Measurements from ENCODE around the gene TYSND1.

The TYSND1 gene

DNA sequence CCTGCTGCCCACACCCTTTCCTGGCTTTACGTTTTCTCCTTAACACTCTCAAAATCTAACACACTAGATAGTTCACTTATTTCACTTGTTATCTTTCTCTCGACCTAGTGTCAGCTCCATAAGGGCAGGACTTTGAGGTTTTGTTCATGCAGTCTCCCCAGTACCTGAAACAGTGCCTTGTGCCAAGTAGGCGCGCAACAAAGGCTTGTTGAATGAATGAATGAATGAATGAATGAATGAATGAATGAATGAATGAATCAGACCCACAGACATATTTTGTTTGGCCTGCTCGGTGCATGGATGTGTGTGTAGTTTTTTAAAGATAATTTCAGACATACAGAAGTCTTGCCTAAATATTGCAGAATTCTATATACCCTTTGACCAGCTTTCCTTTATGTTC, 6.2 kb downstream of the TYSND1 start:
- TF ChIP-seq CTCF (conservative IDR thresholded peaks at IDR 0.05; ENCODE audit: low read length), result no peak
- no peak for DNase-seq (ENCODE audit: low read depth)
- no peak overlapping the region for H3K4me3 ChIP-seq (ENCODE audit: low read length)

DNA sequence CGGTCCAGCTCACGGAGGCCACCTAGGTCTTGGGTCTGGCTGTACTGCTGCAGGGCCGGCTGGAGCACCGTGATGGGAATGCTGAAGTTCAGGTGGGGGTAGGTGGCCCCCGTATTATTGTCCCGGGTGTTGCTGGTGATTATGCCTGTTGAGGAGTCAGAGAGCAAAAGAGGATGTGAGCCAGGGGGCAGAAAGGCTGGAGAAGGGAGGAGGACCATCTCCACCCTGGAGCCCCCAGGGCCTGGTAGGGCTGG, 6.6 kb downstream of the TYSND1 start:
- TF ChIP-seq CTCF (conservative IDR thresholded peaks at IDR 0.05; ENCODE audit: low read length), result no peak
- no peak for DNase-seq (ENCODE audit: low read depth)
- no peak overlapping the region for H3K4me3 ChIP-seq (ENCODE audit: low read length)

GRCh38 chr10:70139151-70139996, 7.1 kb downstream of the TYSND1 start:
- no peak for TF ChIP-seq CTCF (conservative IDR thresholded peaks at IDR 0.05; ENCODE audit: low read length)
- DNase-seq (ENCODE audit: low read depth), result no peak
- no peak overlapping the region for H3K4me3 ChIP-seq (ENCODE audit: low read length)

DNA sequence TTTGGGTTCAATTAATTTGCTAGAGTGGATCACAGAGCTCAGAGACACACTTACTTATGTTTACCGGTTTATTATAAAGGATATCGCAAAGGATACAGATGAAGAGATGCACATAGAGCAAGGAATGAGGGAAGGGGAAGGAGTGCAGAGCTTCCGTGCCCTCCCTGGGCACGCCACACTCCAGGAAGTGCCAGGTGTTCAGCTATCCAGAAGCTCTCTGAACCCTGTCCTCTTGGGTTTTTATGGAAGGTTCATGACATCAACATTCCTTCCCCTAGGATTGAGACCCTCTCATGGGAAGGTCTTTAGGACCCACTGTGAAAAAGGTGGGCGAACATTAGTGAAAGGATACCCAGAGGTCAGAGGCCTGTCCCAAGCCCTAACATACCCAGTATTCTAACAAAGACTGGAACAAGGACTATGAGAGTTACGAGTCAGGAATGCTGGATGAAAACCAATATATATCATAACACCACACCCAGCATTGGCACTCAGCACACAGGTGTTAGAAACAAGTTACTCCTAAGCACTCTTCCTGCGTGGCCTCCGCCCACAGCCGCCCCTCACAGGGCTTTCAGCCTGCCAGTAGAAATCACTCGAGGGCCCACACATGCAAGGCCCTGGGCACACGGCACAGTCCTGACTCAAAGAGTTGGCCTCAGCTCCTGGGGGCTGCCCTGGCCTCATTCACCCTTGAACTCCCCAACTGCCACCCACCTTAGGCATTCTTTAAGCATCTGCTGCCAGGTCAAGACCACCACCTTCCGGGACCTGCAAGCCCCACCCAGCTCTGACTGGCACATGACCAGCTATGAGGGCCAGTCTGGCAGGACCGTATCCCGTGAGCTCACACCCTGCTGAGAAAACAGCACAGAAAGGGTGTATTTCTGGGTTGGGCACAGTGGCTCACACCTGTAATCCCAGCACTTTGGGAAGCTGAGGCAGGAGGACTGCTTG, 8.3 kb downstream of the TYSND1 start:
- H3K4me3 ChIP-seq (ENCODE audit: low read length), result no peak overlapping the region
- TF ChIP-seq CTCF (conservative IDR thresholded peaks at IDR 0.05; ENCODE audit: low read length), result no peak
- DNase-seq (ENCODE audit: low read depth), result no peak

- H3K4me3 ChIP-seq (ENCODE audit: low read length), result no peak overlapping the region
- TF ChIP-seq CTCF (conservative IDR thresholded peaks at IDR 0.05; ENCODE audit: low read length), result no peak
- DNase-seq (ENCODE audit: low read depth), result no peak
Observed at GRCh38 chr10:70137135-70137534, 9.4 kb downstream of the TYSND1 start.

- TF ChIP-seq CTCF (conservative IDR thresholded peaks at IDR 0.05; ENCODE audit: low read length), result no peak
- DNase-seq (ENCODE audit: low read depth), result no peak
Observed at GRCh38 chr10:70135684-70136083, 10.8 kb downstream of the TYSND1 start.

More at GRCh38 chr10:70135684-70136083, 10.8 kb downstream of the TYSND1 start:
- no peak overlapping the region for H3K4me3 ChIP-seq (ENCODE audit: low read length)

Measured in AG10803 (cell line).